DMS153 treated with DMSO at 0.1 percent for 48 hours (cell line): ENCODE measurements around the gene SNAI3.

ENCODE experiments used
- DNase-seq: peaks from one replicate; lab custom pipeline; 2025; ENCODE audit not compliant: unreplicated experiment; lab: John Stamatoyannopoulos, UW

Gene SNAI3

DNA sequence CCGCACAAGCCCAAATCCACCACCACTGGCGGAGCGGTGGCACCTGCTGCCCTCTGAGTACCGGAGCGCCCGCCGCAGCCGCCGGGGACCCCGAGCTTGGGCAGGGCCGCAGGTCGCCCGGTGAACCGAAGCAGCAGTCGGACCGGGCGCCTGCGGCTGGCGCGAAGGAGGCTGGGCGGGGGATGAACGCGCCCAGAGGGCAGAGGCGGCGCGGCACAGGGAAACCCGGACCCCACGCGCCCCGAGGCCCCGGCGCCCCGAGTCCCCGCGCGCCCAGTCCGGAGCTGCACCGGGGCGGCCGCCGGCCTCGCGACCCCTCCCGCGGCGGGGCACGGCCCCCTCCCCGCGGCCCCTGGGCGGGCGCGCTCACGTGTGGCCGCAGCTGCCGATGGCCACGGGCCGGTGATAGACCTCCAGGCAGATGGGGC lies 19.5 kb upstream of the SNAI3 start:
- DNase-seq: no peak

DNA sequence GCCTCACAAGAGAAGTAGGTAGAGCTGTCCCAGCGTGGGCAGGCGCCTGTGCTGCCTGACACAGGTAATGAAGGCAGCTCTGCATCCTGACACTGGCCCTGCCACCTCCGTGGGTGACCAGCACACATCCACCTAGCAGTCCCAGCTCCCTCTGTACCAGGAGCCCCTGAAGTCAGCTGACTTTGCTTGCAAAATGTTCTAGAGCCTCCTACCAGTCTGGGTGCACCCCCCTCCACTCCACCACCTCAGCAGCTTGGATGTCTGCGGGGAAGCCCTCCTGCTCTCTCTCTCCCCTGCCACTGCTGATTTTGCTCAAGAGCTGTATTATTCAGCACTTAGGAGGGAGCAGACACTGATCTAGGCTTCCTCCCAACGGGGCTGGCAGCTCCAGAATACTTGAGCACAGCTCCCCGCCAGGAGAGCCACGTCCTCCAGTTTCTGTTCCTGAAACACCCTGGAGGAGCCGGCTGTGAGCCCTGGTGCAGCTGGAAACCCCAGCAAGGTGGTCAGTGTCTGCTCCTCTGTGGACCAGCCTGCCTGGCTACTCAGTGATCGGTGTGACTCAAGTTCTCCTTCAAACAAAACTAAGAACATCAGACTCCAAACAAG lies 18.9 kb upstream of the SNAI3 start:
- DNase-seq: no peak

DNA sequence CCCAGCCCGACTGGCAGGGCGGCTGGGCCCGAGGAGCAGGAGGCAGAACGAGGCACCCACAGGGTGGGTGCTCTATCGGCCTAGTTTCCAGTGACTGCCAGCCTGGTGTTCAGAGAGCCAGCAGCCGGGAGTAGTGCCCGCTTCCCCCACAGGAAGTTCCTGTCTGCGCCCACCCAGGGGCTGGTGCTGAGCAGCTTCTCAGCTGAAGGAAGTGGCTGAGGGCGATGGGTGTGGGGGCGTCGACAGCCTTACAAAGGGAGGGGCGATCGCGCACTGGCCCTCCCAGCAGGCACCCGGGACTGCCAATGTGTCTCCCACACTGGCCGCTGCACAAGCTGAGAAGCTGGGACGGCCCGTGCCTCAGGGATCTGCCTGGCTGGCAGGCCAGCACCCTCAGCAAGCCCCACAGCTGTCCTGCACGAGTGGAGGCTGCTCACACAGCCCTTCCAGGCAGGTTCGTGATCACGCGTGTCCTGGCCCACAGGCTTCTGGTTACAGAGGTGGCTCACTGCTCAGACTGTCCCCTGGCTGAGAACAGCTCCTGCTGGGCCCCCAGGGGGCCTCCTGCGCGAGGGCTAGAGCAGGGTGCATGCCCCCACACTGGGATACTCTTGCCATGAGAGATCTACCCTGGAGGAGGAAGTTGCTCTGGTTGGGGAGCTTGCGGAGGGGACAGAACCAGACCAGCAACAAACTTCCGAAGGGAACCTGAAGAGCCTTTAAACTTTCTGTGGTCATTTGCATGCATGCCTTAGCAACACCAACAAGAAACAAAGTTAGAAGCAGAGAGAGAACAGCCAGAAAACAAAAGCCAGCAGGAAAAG lies 17.4 kb upstream of the SNAI3 start:
- no peak for DNase-seq

DNA sequence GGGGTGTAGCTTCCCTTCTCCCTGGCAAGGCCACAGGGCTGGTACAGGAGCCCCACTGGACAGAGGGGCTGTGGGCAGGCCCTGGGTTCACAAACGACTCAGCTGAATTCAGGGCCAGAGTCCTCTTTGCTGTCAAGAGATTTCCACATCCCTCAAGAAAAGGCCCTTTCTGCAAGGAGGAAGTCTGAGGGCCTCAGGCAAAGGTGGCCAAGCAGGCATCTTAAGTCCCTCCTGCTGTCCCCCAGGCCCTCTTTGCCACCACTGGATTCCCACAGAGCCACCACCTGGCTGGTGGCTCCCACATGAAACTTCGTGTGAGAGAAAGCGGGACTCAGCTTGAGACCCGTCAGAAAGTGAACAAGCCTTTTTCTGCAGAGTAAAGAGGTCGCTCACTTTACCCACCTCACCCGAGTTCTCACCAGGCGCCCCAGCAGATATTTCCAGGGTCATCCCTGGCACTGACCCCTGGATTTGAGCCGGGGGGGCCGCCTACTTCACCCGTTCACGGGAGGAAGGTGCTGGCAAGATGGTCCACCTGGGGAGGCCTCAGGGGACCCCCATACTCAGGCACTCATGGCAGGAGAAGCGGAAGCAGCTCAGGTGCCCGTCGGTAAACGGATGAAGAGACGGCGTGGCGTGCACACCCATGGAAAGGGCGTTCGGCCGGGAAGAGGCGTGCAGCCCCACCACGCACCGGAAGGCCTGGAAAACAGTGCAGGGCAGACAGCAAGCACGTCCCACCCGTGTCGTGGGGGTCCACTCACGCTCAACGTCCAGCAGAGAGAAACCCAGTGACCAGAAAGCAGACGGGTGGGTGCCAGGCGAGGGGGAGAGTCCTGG lies 16.3 kb upstream of the SNAI3 start:
- no peak for DNase-seq

DNA sequence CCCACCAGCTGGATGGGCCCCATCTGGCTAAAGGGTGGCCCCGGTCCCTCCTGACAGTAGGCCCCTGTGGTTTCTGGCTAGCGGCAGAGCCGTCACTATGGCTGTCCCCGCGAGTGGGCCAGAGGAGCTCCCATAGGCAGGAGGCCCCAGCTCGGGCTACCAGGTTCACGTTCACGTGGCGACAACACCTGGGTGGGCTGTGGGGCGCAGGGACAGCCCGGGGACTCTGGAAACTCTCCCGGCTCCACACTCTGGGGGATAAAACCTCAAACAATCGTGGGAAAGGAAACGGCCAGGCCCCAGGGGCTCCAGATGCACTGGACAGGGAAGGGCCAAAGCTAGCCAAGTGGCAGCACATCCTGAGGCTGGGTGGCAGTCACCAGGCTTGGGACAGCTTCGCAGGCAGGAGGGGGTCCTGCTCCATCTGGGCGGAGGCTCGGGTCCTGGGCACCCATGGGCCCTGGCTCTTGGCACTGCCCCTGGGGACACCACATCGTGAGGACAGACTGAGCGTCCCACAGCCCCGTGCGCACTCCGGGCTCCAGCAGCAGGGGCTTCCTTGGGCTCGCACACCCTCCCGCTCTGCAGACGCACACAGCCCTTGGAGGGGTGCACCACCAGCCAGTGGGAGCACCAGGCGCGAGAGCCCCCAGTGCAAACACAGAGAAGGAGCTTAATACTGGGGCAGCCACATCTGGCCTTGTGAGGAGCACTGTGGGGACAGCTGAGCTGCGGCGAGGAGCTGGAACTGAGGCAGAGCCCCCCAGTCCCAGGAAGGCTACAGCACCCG lies 15.5 kb upstream of the SNAI3 start:
- no peak for DNase-seq

DNA sequence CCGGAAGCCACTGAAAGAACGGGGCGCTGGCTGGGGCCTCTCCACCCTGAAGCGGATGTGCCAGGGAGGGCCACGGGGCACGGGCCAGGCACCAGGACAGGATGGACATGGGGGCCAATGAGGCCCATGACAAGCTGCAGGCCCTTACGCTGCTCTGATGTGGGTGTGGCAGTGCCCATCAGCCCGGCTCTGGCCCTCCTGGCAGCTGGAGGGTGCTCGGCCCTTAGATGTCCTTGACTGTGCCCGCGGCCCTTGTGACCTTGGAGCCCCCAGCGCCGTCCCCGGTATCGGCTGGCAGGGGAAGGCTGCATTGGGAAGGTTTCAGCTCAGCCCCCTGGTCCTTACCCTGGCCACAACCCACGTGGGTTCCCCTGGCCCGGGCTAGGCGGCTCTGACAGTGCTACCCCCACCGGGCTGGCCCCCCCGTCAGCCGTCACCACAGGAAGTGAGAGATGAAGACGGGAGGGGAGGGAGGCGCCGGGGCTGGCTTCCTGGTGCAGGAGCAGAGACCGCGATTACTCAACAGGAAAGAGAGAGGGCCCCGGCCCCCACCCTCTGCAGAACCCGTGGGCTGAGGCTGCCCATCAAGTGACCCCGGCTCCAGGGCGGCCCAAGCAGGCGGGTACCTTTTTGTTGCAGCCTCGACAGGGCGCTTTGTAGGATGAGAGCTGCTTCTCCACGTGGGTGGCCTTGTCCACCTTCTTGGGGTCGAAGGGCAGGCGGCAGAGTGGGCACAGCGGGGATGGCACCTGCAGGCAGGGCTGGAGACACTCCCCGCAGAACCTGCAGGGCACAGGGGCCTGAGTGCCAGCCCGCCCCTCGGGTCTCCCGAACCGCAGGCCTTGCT lies 14.6 kb upstream of the SNAI3 start:
- DNase-seq: no peak

DNA sequence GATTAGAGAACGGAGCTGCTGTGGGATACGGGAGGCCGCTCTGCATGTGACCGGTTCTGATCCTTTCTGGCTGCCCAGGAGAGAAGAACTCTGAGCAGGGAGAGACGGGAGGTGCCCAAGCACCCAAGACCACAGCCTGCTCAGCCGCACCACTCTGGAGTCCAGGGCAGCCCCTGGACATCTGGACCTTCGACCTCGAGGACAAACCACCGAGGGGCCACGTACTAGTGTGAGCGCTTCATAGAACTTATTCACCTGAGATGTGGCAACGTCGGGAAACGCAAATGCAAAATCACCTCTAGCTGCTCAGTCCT lies 14.0 kb upstream of the SNAI3 start:
- no peak for DNase-seq

DNA sequence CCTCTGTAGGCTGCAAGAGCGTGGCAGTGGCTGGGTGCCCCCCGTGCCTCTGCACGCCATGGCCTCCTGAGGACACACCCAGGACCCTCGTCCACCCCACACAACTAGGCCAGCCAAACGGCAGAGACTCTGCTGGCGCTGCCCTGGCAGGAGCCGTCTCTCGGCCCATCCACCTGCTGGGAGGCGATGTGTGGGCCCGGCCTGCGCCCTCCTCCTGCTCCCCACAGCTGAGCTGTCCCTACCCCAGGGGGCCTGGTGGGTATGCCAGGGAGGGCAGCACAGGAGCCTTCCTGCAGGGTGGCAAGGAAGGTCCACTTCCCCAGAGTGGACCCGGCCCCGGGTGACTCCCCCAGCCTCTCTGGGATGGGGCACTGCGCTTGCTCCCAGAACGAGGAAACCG lies 12.9 kb upstream of the SNAI3 start:
- no peak for DNase-seq

DNA sequence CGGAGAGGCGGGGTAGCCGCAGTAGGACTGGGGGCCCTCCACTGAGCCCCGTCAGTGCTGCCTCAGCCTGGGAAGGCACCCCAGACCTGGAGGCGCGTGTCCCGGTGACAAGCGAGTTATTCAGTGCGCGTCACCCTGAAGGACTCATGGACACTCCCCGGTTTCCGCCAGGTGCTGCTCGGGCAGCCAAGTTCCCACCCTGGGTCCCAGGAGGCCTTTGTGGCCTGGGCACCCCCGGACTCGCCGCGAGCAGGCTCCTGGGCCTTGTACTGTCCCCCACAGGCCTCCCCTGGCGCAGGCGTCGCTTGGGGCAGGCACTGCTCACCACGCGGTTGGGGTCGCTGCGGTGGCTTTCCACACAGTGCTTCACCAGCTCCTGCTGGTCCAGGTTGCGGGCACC lies 12.3 kb upstream of the SNAI3 start:
- no peak for DNase-seq

DNA sequence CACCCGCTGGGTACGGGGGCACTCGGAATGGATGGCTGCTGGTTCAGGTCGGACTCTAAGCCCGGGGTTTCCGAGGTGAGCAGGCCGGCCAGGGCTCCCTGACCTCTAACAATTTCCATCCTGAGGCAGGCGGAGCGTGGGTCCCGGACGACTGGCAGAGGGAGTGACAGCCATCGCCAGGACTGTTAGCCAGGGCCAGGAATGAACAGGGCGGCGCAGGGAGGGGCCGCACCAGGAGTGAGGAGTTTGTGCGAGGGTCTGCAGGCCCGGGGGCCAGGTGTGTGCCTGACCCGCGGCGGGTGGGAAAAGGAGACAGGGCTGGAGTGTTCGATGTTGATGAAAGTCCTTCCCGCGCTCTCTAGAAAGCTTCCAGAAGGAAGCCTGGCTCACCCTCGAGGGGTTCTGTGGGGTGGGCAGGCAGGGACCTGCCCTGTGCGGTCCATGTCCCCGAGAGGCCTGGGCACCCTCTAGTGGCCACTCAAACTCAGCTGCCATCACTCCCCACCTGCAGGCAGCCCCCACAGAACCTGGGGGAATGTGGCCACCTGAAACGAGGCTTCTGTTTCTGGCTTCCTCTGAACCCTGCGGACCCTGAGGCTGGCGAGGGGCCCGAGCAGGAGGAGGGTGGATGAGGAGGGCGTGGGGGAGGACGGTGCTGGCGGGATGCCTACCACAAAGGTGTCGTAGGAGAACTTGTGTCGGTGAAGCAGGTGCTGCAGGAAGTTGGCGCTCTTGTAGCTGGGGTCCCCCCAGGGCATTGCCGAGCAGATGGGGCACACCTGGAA lies 11.7 kb upstream of the SNAI3 start:
- DNase-seq: no peak

DNA sequence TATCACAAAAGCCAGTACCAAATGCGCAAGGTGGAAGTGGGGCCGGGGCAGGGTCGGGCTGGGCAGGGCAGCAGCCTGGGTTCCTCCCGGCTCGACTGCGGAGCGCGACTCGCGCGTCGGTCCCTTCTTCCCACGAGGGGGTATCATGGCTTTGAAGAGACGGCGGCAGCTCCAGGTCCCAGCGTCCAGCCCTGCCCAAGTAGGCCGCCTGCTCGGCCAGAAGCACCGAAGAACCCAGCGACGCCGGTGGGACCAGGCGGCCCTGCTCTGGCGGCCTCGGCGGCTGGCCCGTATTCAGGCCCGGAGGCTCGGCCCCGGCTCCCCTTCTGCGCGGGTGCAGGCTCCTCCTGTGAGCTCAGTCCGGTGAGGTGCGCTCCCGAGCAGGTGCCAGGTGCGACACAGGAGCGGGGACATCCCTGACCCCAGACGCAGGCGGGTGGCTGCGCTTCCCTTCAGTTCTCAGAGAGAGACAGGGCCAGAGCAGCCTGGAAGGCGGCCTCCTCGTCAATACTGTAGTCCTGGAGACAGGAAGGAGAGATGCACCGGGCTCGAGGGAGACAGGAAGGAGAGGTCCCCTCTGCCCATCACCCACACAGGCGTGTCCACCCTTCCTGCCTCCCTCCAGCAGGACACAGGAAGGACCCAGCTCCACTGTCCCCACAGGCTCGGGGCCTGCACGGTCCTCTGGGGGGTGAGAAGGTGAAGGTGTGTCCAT lies 11.0 kb upstream of the SNAI3 start:
- DNase-seq: no peak

DNA sequence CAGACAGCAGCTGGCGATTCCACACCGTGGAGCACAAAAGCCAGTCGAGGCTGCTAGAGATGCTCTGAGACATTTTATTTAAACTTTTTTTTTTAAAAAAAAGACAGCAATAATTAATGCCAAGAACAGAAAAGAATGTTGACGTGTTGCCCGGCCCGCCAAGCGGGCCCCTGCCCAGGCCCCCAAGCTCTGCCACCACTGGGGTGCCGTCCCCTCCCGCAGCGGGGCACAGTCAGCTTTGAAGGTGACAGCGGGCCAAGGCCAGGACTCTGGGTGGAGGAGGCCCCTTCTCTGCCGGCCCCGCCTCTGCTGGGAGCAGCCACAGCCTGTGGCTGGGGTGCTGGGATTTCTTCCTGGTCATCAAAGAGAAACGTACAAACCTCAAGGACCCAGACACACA lies 10.1 kb upstream of the SNAI3 start:
- no peak for DNase-seq

DNA sequence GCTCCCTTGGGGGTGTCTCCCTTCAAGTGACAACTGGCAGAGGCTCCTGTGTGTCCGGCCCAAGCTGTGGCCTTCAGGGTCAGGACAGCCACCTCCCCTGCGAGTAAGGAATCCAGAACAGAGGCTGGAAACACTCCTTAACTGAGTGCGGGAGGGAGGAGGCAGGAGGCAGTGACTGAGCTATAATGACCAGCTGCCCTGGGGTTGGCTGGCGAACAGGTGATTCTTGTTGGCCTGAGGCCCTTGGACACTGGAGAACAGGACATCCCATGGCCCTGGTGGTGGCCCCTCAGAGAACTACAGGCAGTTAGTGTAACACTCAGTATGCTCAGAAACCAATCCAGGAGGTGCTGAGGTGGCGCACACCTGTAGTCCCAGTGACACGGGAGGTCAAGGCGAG lies 9.4 kb upstream of the SNAI3 start:
- no peak for DNase-seq

DNA sequence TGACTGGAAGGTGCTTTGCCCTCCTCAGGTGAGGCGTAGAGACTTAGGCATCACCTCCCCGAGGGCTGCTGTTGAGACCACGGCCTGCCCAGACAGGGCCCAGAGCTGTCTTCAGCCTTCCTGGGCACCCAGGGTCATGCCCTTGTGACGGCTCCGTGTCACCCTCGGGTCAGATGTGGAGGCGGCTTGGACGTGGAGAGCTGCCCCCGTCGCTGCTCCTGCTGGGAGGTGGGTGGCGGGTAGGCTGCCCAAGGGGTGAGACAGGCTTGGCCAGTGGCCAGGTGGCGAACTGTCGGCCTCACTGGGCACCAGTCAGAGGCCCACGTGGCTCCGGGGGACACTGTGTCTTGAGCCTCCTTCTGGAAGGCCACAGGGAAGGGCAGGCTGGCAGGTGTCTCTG lies 8.9 kb upstream of the SNAI3 start:
- no peak for DNase-seq

DNA sequence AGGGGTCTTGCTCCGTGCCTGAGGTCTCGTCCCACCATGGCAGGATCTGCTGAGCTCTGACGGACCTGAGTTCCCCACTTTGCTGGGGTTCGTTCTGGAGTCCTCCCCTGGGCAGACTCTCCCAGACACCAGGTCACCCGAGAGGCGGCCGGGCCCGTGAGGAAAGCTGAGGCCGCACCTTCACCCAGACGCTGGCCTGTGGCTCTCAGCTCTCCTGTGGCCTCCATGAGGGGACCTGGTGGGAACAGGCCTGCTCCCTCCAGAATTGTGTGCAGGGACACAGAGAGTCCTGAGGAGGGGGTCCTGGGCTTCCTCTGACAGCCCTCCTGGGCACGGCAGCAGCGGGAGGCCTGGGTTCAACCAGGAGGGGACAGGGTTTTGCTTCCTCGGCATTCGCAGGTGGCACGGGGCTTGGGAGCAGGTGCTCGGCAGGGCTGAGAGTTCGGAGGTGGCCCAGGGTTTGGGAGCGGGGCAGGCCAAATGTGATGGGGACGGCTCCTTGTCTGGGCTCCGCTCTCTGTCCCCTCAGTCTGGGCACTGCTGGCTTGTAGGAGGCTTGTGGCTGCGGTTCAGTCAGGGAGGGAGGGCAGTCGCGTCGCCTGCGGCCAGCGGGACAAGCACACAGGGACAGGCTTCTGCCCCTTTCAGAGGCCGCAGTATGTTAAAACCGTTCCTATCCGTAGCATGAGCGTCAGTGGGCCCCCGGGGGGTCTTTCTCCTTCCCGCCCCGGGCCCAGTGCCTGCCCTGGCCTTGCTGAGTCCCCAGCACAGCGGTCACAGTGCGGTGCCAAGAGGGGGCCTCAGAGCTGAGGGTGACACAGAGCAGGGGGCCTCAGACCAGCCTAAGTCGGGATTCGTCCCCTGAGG lies 8.1 kb upstream of the SNAI3 start:
- no peak for DNase-seq

DNA sequence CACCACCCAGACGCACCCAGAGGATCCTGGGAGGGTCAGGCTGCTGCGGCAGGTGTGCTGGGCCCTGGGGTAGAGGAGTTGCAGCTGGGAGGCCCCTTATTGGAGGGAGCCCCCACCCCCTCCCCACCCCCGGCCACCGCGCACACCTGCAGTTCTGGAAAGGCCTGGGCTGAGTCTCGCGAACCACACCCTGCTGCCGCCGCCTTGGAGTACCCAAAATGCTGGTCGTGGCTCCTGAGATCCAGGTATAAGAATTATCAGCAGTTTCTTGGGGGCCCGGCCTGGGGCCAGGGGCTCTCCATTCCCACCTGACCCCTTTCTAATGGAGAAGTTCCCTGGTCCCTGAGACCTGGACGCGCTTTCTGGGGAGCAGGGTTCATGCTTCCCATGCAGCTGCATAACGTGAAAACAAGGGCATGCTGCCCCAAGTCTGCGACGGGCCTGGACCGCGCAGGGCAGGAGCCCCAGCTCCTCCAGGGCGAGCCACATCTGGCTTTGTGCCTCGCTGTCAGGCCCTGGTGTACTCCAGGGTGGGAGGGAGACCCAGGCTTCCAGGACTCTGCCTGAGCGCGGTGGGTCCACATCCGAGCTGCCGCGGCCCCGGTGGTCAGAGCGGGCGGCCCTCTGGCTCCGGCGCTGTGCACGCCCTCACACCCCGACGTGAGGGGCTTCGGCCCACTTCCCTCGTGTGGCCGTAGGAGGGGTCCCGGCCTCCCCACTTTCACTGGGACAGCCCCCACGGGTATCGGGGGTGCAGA lies 7.3 kb upstream of the SNAI3 start:
- no peak for DNase-seq

DNA sequence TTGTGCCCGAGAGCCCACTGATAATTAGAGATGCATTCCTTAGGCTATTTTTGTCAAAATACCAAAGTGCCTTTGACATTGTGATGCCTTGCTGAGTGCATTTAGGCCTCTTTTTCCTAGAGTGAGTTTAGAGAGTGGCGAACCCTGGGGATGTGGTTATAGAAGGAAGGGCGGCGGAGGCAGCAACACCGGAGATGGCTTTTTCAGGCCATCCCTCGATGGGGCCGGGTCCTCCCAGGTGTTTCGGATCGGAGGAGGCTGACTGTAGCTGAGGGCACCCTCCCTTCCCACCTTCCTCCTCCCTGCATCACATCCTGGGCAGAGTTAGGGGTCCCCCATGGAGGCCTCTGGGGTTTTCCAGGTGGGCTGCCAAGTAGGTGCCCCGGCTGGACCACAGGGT lies 6.6 kb upstream of the SNAI3 start:
- DNase-seq: no peak
